Forelimb muscle (tissue), 1 donor: ENCODE measurements around the gene ZNF766. TPM values are rescaled to one million over a fixed set of nuclear protein-coding genes. Genes with fewer than 3 reads are reported as not detected.
"Not testable (repeated sequence)": the region's sequence is repeated elsewhere in the genome, so short reads cannot be mapped to it uniquely, and the experiment has no call there.

Experiments used
- DNase-seq: peaks from one replicate; pipeline ENCODE4 v3.0.0-alpha.2; 2013; ENCODE audit warnings: low read depth
- polyA plus RNA-seq: library from polyadenylated mRNA; unstranded; fragments of 120-200 nt; gene quantifications from one replicate; pipeline ENCODE4 v1.2.1, GENCODE V29; 2013; ENCODE audit not compliant: insufficient read length

ZNF766 gene
- 10.9 TPM for polyA plus RNA-seq

DNA sequence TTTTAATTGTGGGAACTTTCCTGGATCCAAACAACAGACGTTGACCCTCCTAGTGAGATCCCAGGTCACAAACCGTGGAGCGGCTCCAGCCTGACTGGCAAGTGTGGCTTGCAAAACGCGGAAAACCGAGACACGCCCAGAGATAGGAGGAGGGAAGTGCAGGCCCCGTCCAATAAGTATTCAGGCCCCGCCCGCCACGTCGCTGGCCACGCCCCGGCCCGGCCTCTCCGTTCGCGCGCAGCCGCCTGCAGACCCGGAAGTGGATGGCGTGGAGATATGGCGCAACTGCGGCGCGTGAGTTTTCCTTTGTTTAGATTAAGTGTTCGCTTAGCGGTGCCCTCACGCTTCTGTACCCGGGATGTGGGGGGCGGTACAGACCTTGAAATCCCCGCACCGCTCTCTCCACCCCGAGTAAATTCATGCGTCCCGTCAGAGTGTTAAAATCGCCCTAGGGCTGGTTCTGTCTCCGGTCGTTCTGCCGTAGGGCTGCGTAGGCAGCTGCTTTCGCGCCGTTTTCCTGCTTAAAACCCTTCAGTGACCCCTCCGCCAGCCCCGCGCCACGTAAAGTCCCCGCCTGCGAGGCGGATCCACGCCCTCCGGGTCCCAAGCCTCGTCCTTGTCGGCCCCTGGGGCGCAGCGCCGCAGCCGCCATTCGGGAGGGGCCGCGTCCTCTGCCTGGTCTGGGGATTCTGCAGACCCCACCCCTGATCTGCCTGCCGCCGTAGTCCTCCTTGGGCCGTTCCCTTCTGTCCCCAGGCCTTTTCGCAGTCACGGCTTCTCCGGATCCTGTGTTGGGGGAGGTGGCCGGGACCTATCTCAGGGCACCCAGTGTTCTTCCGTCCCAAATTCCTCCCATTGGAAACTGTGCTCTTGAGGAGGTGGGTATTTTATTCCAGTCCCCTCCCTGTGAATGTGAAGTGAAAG is at the start of gene ZNF766:
TSS of gene ZNF766 (plus strand) at position 250 of the 924 bp plus-strand sequence. CDS start at position 277, 27 bp downstream.
- peak; percentile 85 for DNase-seq

DNA sequence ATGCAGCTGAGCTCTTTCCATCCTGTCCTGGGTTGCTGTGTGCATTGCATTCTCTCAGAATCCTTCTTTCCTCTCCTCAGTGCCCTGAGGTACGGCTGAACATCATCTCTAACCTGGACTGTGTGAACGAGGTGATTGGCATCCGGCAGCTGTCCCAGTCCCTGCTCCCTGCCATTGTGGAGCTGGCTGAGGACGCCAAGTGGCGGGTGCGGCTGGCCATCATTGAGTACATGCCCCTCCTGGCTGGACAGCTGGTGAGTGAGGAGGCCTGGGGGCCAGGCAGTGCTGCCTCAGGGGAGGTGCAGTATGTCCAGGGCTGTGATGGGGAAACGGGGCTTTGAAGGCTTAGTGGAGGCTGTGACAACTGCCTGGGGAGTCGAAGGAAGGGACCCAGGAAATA is 49.8 kb upstream of the ZNF766 start:
- no peak for DNase-seq

DNA sequence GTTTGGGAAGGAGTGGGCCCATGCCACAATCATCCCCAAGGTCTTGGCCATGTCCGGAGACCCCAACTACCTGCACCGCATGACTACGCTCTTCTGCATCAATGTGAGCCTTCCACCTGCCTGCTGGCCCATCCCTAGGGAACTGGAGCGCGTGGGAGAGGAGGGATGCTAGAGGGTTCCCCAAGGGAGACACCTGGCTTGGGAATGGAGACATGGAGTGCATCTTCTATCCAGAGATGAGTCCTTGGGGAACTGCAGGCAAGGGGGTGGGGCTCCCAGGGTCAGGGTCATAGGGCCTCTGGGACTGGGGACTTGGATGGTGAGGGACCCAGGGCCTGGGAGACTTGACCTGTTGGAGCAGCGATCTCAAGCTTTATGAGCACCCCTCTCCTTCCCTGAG is 48.4 kb upstream of the ZNF766 start:
- DNase-seq = no peak

DNA sequence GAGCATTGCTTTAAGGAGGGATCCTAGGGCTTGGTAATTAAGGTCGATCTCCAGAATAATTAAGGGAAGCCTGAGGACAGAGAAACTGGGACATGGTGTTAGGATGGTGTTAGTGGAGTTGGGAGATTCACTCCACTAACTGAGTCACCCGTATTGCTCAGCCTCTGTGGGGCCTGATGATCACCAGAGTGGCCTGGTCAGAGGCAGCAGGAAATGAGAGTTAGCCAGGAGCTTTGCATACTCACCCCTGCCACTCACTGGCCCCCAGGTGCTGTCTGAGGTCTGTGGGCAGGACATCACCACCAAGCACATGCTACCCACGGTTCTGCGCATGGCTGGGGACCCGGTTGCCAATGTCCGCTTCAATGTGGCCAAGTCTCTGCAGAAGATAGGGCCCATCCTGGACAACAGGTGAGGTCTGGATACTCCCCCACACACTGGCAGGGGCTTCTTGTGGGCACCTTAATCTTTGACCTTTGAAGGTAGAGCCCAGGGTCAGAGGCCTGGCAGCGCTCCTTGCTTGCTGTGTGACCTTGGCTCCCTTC is 47.5 kb upstream of the ZNF766 start:
- DNase-seq = no peak

DNA sequence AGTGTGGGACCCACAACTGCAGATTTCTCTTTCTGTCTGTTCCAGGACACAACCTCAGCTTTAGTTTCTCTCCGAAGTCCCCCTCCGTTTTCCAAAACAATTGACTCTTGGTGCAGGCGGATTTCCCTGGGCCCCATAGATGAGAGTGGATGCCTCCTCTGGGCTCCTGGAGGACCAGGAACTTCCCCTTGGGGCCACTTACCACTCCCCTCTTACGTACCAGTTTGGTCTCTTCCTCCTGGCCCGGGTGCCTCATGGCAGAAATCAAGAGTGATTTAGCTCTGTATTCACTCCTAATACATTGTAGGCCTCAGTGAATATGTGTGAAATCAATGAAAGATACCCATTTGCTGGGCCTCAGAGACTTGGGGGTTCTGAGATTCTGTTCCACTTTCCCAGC is 45.2 kb upstream of the ZNF766 start:
- no peak for DNase-seq

DNA sequence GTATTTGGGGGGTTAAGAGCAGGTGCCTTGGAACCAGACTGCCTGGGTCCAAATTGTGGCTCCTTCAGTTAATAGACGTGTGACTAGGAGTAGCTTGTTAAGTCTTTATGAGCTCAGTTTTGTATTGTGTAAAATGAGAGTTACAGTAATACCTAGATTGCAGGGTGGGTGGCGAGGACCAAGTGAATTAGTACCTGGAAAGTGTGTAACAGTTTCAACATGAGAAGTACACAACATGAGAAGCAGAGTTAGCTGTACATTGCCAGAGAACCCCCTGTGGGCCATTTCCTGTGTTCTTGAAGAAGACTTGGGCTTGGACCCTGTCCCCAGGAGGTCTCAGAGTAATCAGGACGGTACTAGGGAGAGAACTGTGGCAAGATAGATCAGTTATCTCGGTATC is 42.7 kb upstream of the ZNF766 start:
- no peak for DNase-seq

DNA sequence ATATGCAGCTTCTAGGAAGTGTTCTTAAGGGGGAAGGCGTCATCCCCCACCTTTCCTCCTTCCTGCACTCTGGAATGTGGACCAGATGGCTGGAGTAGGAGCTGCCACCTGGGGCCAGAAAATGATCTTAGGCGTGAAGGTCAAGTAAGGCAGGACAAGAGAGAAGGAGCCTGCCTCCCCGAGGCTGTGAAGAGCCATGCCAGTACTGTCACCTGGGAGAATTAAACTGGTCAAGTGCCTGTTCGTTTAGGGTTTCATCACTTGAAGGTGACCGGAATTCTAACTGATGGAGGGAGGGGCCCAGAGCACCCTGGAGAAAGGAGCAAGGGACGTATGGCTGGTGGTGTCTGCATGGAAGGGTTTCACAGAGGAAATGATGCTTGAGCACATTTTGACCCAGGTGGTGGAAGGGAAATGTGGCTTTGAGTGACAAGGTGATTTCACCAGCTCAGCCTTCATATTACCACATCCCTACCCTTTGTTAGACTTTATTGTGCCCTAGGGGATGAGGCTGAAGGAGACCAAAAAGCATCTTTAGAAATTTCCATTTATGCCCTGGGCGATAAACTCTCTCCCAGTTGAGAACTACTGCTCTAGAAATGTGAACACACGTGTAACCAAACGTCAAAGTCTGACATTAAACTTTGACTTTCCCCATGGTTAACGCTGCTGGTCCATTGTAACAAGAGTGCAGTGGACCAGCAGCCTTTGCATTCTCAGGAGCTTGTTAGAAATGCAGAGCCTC is 42.0 kb upstream of the ZNF766 start:
- DNase-seq = no peak

DNA sequence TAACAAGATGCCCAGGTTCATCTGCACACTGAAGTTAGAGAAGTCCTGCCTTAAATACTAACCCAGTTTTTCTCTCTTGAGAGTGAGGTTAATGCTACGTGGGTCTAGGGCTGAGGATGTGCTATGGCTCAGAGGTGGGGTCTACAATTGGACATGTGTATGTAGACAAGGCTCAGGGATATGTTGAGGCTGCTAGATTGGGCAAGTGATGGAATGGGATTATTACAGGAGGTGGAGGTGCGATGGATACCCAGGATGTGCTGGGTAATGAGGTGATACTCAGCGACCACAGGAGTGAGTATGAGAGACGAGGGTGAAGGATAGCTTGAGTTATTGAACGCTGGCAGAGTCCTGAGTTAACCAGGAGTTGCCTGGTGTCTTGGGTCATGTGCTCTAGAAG is 41.4 kb upstream of the ZNF766 start:
- DNase-seq = no peak

DNA sequence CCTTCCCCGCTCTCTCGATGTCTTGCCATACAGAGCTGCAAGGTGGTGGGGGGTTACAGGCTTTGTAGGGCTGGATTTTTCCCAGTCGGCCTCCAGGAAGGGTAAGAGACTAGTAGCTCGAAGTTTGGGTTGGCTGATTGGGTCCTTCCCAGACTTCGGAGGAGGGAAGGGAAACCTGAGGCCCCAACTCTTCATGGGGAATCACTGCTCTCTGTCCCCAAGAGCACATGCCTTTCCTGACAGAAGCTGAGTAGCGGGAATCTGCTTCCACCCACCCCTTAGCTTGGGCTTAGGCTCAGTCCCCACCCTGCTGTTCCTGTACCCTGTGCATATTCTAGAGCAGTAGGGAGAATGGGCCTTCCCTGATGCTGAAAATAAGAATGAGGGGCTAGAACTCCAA is 39.9 kb upstream of the ZNF766 start:
- DNase-seq = no peak

DNA sequence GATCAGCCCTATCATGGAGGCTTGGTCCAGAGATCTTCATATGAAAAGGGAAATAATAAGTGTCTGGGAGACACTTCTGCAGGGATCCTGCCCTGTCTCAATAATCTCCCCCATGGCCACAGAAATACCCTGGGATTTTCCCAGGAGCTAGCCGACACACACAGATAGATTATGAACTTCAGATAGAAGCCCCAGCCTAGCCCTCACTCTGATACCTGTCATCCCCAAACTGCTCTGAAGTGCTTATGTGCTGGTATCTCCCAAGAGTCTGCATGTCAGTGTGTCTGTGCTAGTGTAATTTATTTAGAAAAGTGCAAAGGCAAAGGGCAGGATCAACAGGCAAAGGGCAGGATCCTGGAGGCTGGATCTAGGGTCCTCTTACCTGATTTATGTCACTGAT is 38.7 kb upstream of the ZNF766 start:
- DNase-seq = no peak

DNA sequence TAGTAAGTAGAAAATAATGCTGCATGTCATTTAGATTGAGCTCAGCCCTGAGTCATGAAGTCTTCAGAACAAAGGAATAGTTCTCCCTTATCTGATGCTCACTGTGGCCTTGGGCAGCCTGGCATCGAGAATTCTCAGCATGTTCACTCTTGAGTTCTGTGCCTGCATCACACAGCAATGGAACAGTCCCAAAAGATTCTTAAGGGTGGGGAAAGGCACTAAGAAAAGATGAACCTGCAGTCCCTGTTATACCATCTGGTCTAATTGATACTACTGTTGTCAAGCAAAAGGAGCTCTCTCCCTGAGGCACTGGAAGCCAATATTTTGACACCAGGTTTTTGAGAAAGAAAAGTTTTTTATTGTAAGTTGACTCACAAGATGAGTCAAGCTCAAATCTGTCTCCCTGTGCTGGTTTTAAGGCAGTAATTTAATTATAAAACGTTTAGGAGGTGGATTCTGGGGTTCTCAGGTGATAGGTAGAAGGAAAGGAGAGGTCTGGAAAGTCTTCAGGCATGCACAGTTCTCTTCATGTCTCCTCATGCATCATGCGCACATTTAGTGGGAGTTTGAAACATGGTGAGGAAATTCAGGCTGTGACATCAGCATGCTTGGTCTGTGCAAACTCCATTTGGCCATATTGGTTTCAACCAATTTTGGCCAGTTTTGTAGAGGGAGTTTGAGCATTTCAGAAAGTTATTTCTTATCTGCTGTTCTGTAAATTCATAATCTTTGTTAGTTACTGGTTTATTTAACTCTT is 38.1 kb upstream of the ZNF766 start:
- DNase-seq = no peak

DNA sequence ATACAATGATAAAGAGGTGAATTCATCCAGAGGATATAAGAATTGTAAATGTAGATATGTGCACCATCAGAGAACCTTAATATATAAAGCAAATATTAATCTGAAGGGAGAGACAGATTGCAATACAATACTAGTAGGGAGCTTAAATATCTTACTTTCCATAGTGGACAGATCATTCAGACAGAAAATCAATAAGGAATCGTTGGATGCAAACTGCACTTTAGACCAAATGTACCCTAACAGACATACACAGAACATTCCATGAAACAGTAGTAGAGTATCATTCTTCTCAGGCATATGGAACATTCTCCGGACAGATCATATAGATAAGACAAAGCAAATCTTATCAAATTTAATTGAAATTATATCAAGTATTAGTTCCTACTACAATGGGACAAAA is 35.0 kb upstream of the ZNF766 start:
- DNase-seq = no peak

DNA sequence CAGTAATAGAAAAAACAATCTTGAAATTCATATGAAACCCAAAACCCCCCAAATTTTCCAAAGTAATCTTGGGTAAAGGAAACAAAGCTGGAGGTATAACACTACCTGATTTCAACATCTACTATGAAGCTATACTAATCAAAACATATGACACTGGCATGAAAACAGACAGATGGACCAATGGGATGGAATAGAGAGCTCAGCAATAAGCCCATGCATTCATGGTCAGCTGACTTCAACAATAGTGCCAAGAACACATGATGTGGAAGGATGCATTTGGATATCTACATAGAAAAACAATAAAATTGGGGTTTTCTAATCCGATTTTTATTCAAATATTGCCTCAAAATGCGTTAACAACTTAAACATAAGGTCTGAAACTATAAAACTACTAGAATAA is 32.2 kb upstream of the ZNF766 start:
- no peak for DNase-seq

DNA sequence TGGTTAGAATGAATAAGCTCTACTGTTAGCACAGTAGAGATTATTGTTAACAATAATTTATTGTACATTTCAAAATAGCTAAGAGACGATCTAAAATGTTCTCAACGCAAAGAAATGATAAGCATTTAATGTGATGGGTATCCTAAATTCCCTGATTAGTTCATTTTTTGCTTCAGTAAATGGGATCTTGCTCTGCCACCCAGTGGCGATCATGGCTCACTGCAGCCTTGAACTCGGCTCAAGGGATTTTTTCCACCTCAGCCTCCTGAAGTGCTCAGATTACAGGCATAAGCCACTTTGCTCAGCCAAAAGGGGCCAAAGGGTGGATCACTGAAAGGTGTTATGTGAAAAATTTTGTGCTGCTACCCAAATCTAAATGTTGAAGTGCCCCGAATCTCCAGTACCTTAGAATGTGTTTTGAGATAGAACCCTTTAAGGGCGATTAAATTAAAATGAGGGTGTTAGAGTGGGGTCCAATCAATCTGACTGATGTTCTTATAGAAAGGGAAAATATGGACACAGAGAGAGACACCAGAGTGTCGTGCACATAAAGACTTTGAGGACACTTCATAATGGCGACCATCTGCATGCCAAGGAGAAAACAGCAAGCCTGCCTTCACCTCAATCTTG is 31.5 kb upstream of the ZNF766 start:
- peak; percentile 38 for DNase-seq

DNA sequence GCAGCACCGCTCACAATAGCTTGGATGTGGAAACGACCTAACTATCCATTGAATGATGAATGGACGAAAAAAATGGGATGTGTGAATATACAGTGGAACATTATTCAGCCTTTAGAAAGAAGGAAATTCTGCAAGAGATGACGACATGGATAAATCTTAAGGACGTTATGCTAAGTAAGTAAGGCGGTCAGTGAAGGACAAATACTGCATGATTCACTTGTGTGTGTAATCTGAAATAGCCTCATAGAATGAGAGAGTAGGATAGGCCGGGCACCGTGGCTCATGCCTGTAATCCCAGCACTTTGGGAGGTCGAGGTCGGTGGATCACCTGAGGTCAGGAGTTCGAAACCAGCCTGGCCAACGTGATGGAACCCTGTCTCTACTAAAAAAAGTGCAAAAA is 25.4 kb upstream of the ZNF766 start:
- DNase-seq = no peak

DNA sequence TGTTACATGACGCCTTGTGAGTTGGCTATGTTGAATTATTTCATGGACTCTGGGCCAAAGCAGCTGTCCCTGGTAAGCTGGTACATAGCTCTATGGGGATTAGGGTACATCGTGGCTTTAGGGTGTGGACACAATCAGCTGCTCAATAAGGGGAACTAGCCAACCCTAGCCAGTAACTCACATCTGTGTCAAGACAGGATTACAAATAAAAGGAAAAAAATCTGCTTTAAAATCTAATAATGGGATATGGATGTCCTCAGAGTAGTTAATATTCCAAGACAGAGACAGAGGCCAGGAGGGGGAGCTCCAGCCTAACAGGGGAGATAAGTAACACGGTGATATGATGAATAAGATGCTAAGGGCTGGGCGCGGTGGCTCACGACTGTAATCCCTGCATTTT is 21.1 kb upstream of the ZNF766 start:
- DNase-seq = peak; percentile 22

DNA sequence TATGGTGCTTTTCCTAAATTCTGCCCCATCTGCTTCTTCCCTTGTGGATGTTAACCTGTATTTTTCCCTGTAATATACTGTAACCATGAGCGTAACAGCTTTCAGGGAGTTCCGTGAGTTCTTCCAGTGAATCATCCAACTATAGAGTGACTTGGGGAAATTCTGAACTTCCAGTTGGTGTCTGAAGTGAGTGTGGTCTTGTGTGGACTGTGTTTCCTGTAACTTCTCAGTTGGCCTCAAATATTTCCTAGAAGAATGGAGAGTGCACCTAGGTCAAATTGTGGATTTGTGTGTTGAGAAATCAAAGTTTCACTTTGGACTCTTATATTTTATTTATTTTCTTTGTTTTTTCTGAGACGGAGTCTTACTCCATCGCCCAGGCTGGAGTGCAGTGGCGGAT is 11.0 kb upstream of the ZNF766 start:
- no peak for DNase-seq

DNA sequence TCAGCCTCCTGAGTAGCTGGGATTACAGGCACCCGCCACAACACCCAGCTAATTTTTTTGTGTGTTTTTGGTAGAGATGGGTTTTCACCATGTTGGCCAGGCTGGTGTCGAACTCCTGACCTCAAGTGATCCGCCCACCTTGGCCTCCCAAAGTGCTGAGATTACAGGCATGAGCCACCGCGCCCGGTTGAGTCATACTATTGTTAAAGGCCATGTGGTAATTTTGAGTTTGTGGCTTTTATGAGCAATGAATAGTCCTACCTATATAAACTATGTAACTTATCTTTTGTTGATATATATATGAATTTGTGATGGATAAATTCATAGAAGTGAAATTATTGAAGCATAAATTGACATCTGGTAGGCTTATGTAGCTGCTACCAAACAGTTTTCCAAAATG is 3.8 kb upstream of the ZNF766 start:
- DNase-seq = not testable (repeated sequence)

DNA sequence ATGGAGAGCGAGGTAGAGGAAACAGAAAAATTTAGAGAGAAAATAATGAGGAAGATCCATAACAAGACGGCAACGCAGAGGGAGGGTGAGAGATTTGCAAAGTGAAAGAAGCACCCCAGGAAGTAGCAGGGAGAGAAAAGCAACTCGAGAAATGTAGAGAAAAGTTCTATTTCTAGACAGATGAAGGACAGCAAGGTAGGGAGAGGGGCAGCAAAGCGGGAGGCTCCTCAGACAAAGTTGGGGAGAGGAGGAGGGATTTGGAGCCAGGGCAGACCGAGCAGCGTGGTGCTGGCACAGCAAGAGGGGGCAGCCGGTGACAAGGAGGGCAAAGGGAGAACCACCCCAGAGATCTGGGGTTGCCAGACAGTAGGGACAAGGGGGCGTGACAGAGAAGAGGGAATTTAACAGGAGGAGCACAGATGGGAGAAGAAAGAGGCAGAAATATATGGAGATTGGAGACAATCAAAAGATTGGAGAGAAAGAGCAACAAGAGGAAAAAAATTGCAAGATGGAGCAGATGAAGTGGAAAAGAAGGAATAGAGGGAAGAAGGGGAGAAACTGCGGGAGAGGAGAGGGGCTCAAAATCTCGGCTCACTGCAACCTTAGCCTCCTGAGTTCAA is 989 bp downstream of the ZNF766 start:
- no peak for DNase-seq

DNA sequence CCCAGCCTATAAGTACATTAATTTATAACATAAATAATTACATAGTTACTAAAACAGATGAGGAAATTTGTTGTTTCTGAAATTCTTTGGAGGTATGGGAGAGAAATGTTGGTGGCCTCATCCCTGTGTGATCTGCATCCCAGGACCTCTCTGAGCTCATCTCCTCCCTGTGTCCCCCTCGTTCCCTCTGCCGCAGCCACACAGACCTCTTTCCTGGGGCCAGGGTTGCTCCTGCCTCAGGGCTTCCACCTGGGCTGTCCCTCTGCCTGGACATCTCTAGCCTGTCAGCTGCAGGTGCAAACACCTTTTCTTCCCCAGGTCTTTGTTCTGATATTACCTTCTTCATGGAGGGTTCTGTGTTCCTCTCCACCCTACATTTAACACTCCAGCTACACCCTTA is 3.9 kb downstream of the ZNF766 start:
- DNase-seq = no peak

DNA sequence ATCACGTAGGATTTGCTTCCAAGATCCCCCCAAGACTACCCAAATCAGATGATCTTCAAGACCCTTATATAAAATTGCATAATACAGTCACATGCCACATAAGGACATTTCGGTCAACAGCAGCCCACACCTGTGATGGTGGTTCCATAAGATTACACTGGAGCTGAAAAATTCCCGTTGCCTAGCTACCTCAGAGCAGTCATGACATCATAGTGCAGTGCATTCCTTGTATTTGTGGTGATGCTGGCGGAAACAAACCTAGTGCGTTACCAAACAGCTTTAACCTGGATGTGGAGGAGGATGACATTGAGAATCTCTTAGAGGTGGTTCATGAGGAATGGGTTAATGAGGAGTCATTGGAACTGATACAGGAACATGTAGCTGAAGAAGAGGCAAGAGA is 4.8 kb downstream of the ZNF766 start:
- no peak for DNase-seq
